ENCODE results near the gene ACSL3. TPM values are rescaled to one million over a fixed set of nuclear protein-coding genes. Genes with fewer than 3 reads are reported as not detected.

ACSL3 gene
- total and polyA plus RNA-seq, 2 experiments from 2014 or later: 48.6 to 61.5 TPM

DNA sequence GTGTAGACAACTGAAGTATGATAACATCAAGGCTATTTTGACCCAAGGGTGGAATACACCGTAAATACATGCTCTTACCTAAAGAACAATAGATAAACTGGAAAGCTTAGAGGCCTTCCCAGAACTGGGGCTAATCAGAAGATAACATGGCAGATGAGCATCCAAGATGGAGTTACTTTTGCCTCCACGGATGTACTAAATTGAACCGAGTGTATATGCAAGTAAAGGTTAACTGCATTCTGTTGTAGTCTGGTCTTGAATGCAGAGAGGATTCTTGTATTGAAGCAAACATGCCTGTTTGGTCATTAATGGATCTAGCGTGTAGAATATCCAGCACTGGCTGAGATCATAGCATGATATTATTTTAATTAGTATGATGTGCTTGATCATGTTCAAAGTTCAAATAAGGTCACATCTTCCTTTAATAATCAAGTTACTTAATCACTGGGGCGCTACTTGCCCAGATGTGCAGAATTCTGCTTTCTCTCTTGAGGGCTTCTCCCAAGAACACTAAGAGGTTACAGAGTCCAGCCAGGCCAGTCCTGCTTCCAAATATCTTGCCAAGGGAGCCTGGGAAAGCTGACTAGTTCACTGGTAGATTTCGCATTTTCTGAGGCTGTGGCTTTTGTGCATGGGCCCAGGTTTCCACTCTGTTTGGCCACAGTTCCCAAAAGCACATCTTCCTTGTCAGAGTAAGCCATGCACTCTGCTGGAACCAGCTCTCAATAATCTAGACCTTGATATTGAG, 37.5 kb upstream of the ACSL3 start:
- H3K9me2 ChIP-seq (ENCODE audit: insufficient read depth): no peaks in the 10 kb centered on the region
- no peaks in the 10 kb centered on the region for H3K27me3 ChIP-seq (replicated peaks; ENCODE audit: insufficient read depth)
- H3F3A ChIP-seq (ENCODE audit: insufficient read depth): no peaks in the 10 kb centered on the region
- no peak overlapping the region for H3K27ac ChIP-seq
- H2AFZ ChIP-seq: no peak overlapping the region
- H3K9ac ChIP-seq: no peak overlapping the region
- no peak overlapping the region for H3K4me3 ChIP-seq
- no peaks in the 10 kb centered on the region for H3K9me3 ChIP-seq (ENCODE audit: low read depth)
- H4K20me1 ChIP-seq (ENCODE audit: insufficient read depth): no peaks in the 10 kb centered on the region
- H3K4me2 ChIP-seq (ENCODE audit: unreplicated experiment): no peak overlapping the region
- H3K79me2 ChIP-seq (ENCODE audit: insufficient read depth): no peaks in the 10 kb centered on the region
- no peaks in the 10 kb centered on the region for H3K36me3 ChIP-seq (ENCODE audit: low read depth)
- 47 to 62% methylated on average over 6 of the region's 6 CpGs for WGBS, 2 experiments (ENCODE audit: low coverage in 1 of 2, low lambda C conversion rate in 2 of 2, missing lambda C conversion rate in 2 of 2)
- in situ Hi-C loops (cut with MboI): no loop called here
- peaks cover 7% of the 10 kb centered on the region; the same call in 1 of the 2 replicates for H3K4me1 ChIP-seq (ENCODE audit: insufficient read depth)
- TF ChIP-seq EZH2 (IDR thresholded peaks at IDR 0.05; ENCODE audit: insufficient read depth, poor library complexity, severe bottlenecking) (no peak), EZH2phosphoT487 (IDR thresholded peaks at IDR 0.05; ENCODE audit: insufficient read depth, low read depth) (no peak)
- no peak for DNase-seq

DNA sequence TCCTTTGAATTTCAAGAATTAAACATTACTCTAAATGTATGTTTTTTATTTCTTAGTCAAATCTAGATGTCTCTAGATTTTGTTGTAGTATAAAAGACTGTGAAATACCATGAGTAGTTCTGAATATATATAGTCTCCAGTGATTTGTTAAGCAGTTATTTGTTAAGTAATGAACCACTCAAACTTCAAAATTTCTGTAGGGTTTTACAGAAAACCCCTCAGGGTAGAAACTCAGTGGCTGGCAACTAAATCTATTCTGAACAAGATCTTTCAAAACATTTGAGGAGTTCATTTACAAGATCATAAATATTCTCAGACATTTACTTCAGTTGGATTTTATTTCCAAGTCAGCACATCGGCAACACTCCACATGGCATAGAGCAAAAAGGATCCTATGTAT, 35.8 kb upstream of the ACSL3 start:
- H3K9me2 ChIP-seq (ENCODE audit: insufficient read depth): no peaks in the 10 kb centered on the region
- H3K4me2 ChIP-seq (ENCODE audit: unreplicated experiment): no peak overlapping the region
- TF ChIP-seq EZH2phosphoT487 (IDR thresholded peaks at IDR 0.05; ENCODE audit: insufficient read depth, low read depth) (no peak), EZH2 (IDR thresholded peaks at IDR 0.05; ENCODE audit: insufficient read depth, poor library complexity, severe bottlenecking) (no peak)
- H3K9ac ChIP-seq: no peak overlapping the region
- no peak overlapping the region for H3K4me3 ChIP-seq
- H2AFZ ChIP-seq: no peak overlapping the region
- H3K9me3 ChIP-seq (ENCODE audit: low read depth): no peaks in the 10 kb centered on the region
- no peaks in the 10 kb centered on the region for H4K20me1 ChIP-seq (ENCODE audit: insufficient read depth)
- no peaks in the 10 kb centered on the region for H3F3A ChIP-seq (ENCODE audit: insufficient read depth)
- WGBS, 2 experiments (ENCODE audit: low coverage in 1 of 2, low lambda C conversion rate in 2 of 2, missing lambda C conversion rate in 2 of 2): 83 to 97% methylated on average over 1 of the region's 1 CpG
- in situ Hi-C loops (cut with MboI): no loop called here
- no peaks in the 10 kb centered on the region for H3K4me1 ChIP-seq (ENCODE audit: insufficient read depth)
- H3K36me3 ChIP-seq (ENCODE audit: low read depth): no peaks in the 10 kb centered on the region
- H3K27me3 ChIP-seq (replicated peaks; ENCODE audit: insufficient read depth): no peaks in the 10 kb centered on the region
- DNase-seq: no peak
- no peak overlapping the region for H3K27ac ChIP-seq
- no peaks in the 10 kb centered on the region for H3K79me2 ChIP-seq (ENCODE audit: insufficient read depth)

- no peak for TF ChIP-seq EZH2phosphoT487 (IDR thresholded peaks at IDR 0.05; ENCODE audit: insufficient read depth, low read depth)
- TF ChIP-seq EZH2 (IDR thresholded peaks at IDR 0.05; ENCODE audit: insufficient read depth, poor library complexity, severe bottlenecking): no peak
- DNase-seq: no peak
- WGBS, 2 experiments (ENCODE audit: low coverage in 1 of 2, low lambda C conversion rate in 2 of 2, missing lambda C conversion rate in 2 of 2): 94 to 95% methylated on average over 1 of the region's 1 CpG
- Histone ChIP-seq H3K36me3 (ENCODE audit: low read depth) (no peaks in the 10 kb centered on the region), H3K4me3 (no peak overlapping the region), H2AFZ (no peak overlapping the region), H3K9ac (no peak overlapping the region), H4K20me1 (ENCODE audit: insufficient read depth) (no peaks in the 10 kb centered on the region), H3K9me2 (ENCODE audit: insufficient read depth) (no peaks in the 10 kb centered on the region), H3K79me2 (ENCODE audit: insufficient read depth) (no peaks in the 10 kb centered on the region), H3K27ac (no peak overlapping the region), H3K27me3 (replicated peaks; ENCODE audit: insufficient read depth) (no peaks in the 10 kb centered on the region), H3K4me2 (ENCODE audit: unreplicated experiment) (no peak overlapping the region), H3K9me3 (ENCODE audit: low read depth) (no peaks in the 10 kb centered on the region), H3K4me1 (ENCODE audit: insufficient read depth) (no peaks in the 10 kb centered on the region), H3F3A (ENCODE audit: insufficient read depth) (no peaks in the 10 kb centered on the region)
- in situ Hi-C loops (cut with MboI): no loop called here
These were observed 33.4 kb upstream of the ACSL3 start for GRCh38 chr2:222827417-222827816.

DNA sequence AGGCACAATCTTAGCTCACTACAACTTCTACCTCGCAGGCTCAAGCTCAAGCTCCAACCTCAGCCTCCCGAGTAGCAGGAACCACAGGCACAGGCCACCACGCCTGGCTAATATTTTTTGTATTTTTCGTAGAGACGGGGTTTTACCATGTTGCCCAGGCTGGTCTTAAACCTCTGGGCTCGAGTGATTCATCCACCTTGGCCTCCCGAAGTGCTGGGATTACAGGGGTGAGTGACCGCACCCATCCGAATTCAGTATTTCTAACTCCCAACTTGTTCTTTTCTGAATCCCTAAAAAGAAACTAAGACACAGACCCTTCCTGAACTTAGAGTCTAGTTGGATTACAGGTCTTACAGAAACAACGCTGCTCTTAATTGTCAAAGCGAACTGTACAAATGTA, 32.3 kb upstream of the ACSL3 start:
- DNase-seq: no peak
- no peaks in the 10 kb centered on the region for H3K36me3 ChIP-seq (ENCODE audit: low read depth)
- H3F3A ChIP-seq (ENCODE audit: insufficient read depth): no peaks in the 10 kb centered on the region
- H4K20me1 ChIP-seq (ENCODE audit: insufficient read depth): no peaks in the 10 kb centered on the region
- no peak overlapping the region for H3K4me3 ChIP-seq
- H3K27me3 ChIP-seq (replicated peaks; ENCODE audit: insufficient read depth): no peaks in the 10 kb centered on the region
- no peak overlapping the region for H3K9ac ChIP-seq
- no peak overlapping the region for H3K4me2 ChIP-seq (ENCODE audit: unreplicated experiment)
- in situ Hi-C loops (cut with MboI): no loop called here
- H2AFZ ChIP-seq: no peak overlapping the region
- no peaks in the 10 kb centered on the region for H3K79me2 ChIP-seq (ENCODE audit: insufficient read depth)
- no peaks in the 10 kb centered on the region for H3K9me2 ChIP-seq (ENCODE audit: insufficient read depth)
- H3K4me1 ChIP-seq (ENCODE audit: insufficient read depth): no peaks in the 10 kb centered on the region
- no peaks in the 10 kb centered on the region for H3K9me3 ChIP-seq (ENCODE audit: low read depth)
- TF ChIP-seq EZH2 (IDR thresholded peaks at IDR 0.05; ENCODE audit: insufficient read depth, poor library complexity, severe bottlenecking) (no peak), EZH2phosphoT487 (IDR thresholded peaks at IDR 0.05; ENCODE audit: insufficient read depth, low read depth) (no peak)
- 73 to 80% methylated on average over 11 of the region's 11 CpGs for WGBS, 2 experiments (ENCODE audit: low coverage in 1 of 2, low lambda C conversion rate in 2 of 2, missing lambda C conversion rate in 2 of 2)
- no peak overlapping the region for H3K27ac ChIP-seq

Data from GM23248 (cell line).